Caco-2 (cell line): ENCODE data around the gene BLVRB. TPM values are rescaled to one million over a fixed set of nuclear protein-coding genes. Genes with fewer than 3 reads are reported as not detected.
A peak's percentile ranks its signal among the peaks of the same experiment; 100 is the strongest.

Source experiments
- BruUV-seq: library from RNA; stranded (reverse); fragments of 400-500 nt; replicated peaks from 2 replicates; lab custom pipeline; 2021; lab: Mats Ljungman, UMichigan
- CTCF ChIA-PET: fragments of 300-600 bp; sonication (Branson Sonifier 250); formaldehyde crosslinking; loops from one replicate; lab custom pipeline; 2022; ENCODE audit warnings: antibody characterized with exemption; lab: Charles Lee
- POLR2A ChIA-PET: fragments of 300-600 bp; sonication (Branson Sonifier 250); formaldehyde crosslinking; loops from one replicate; lab custom pipeline; 2022; ENCODE audit warnings: antibody characterized with exemption; lab: Charles Lee
- DNase-seq, 2 experiments: peaks; one replicate each; pipeline versions ENCODE4 v3.0.0 to v3.0.0-alpha.2; 2020 to 2022
- H3K27me3 ChIP-seq: replicated peaks from 2 replicates; pipeline ENCODE4 v1.6.0; 2011; ENCODE audit warnings: low read length; ENCODE audit not compliant: control insufficient read depth, insufficient read depth
- H3K36me3 ChIP-seq: 2 replicates; pipeline ENCODE4 v1.5.1; 2011; ENCODE audit warnings: low read length; ENCODE audit not compliant: control insufficient read depth, insufficient read depth
- H3K4me1 ChIP-seq: fragments of 250-450 bp; sonication (Bioruptor Pico); 2 replicates; pipeline ENCODE4 v1.5.1; 2020; ENCODE audit warnings: mild to moderate bottlenecking
- H3K4me3 ChIP-seq: 2 replicates; pipeline ENCODE4 v1.5.1; 2011; ENCODE audit warnings: low read depth, mild to moderate bottlenecking, control low read depth, low read length
- H3K9me3 ChIP-seq: fragments of 250-450 bp; sonication (Bioruptor Pico); 2 replicates; pipeline ENCODE4 v1.5.1; 2020; ENCODE audit warnings: mild to moderate bottlenecking, moderate library complexity
- H3K27ac Mint-ChIP-seq: one replicate; pipeline ENCODE4 v1.8.0; 2022; ENCODE audit warnings: mixed read lengths; ENCODE audit not compliant: unreplicated experiment
- H3K27me3 Mint-ChIP-seq: one replicate; pipeline ENCODE4 v1.8.0; 2022; ENCODE audit warnings: mixed read lengths; ENCODE audit not compliant: insufficient read depth, unreplicated experiment
- H3K36me3 Mint-ChIP-seq: one replicate; pipeline ENCODE4 v1.8.0; 2022; ENCODE audit warnings: mild to moderate bottlenecking, mixed read lengths; ENCODE audit not compliant: insufficient read depth, unreplicated experiment
- H3K4me1 Mint-ChIP-seq: one replicate; pipeline ENCODE4 v1.8.0; 2022; ENCODE audit warnings: low read depth, mixed read lengths; ENCODE audit not compliant: unreplicated experiment
- H3K4me3 Mint-ChIP-seq: one replicate; pipeline ENCODE4 v1.8.0; 2022; ENCODE audit warnings: mild to moderate bottlenecking, moderate library complexity, mixed read lengths; ENCODE audit not compliant: unreplicated experiment
- H3K9me3 Mint-ChIP-seq: one replicate; pipeline ENCODE4 v1.8.0; 2022; ENCODE audit warnings: mixed read lengths; ENCODE audit not compliant: unreplicated experiment
- intact Hi-C: fragments of 100-400 bp; cut with micrococcal nuclease; formaldehyde crosslinking; loops from one replicate; pipeline ENCODE4 v1.10.0; 2022; ENCODE audit not compliant: unreplicated experiment
- total RNA-seq: library from RNA; stranded (reverse); gene quantifications from 2 replicates; pipeline ENCODE4 v1.2.3, GENCODE V29; 2022
- TF ChIP-seq, protein P1 (sequence below), 2 experiments: fragments of 200-600 bp in 1 of 2; IDR thresholded peaks; 1 replicate in 1 of 2; 2 replicates in 1 of 2; pipeline versions ENCODE4 v1.5.1 to v1.8.0; 2011 to 2022; ENCODE audit warnings: antibody characterized with exemption in 1 of 2, control low read depth in 1 of 2, inconsistent platforms in 1 of 2, low read depth in 1 of 2, low read length in 1 of 2, mild to moderate bottlenecking in 1 of 2, moderate library complexity in 1 of 2; ENCODE audit not compliant: insufficient read depth in 1 of 2, severe bottlenecking in 1 of 2, unreplicated experiment in 1 of 2

Gene BLVRB
- total RNA-seq, 1 experiment from 2014 or later = 101 TPM

DNA sequence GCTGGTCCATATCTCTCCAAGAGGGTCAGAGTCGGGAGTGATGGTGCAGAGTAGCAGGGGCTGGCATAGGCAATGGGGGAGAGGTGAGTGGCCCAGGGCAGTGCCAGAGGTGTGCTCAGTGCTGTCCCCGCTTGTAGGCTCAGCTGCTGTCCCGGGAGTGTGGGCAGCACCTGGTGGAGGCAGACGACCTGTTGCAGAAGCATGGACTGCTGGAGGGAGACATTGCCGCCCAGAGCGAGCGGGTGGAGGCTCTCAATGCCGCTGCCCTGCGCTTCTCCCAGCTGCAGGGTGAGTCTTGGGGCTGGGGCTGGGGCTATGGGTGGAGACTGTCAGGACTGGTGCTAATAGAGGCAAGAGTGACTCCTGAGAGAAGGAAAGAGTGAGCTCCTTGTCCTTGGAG, 40.6 kb upstream of the BLVRB start:
- no TSS peak for BruUV-seq
- H3K9me3 ChIP-seq = no peaks in the 10 kb centered on the region
- Mint-ChIP-seq H3K27me3 (peaks cover 12% of the 10 kb centered on the region), H3K27ac (no peak overlapping the region), H3K9me3 (no peaks in the 10 kb centered on the region), H3K4me3 (no peak overlapping the region), H3K4me1 (no peaks in the 10 kb centered on the region), H3K36me3 (no peaks in the 10 kb centered on the region)
- ChIA-PET CTCF (interaction anchor here (1.0 kb wide), 2 partner anchors 17 to 41 kb away, joined by 3 to 4 read pairs; partner anchors contain the start of gene BLVRB), POLR2A (interaction anchor here (0.6 kb wide), 1 partner anchor 49 kb away, joined by 3 read pairs; no protein-coding TSS in a partner anchor)
- TF ChIP-seq, protein P1, sequence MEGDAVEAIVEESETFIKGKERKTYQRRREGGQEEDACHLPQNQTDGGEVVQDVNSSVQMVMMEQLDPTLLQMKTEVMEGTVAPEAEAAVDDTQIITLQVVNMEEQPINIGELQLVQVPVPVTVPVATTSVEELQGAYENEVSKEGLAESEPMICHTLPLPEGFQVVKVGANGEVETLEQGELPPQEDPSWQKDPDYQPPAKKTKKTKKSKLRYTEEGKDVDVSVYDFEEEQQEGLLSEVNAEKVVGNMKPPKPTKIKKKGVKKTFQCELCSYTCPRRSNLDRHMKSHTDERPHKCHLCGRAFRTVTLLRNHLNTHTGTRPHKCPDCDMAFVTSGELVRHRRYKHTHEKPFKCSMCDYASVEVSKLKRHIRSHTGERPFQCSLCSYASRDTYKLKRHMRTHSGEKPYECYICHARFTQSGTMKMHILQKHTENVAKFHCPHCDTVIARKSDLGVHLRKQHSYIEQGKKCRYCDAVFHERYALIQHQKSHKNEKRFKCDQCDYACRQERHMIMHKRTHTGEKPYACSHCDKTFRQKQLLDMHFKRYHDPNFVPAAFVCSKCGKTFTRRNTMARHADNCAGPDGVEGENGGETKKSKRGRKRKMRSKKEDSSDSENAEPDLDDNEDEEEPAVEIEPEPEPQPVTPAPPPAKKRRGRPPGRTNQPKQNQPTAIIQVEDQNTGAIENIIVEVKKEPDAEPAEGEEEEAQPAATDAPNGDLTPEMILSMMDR (IDR thresholded peaks at IDR 0.05; ENCODE audit: insufficient read depth in 1 of 2, low read depth in 1 of 2, low read length in 1 of 2, severe bottlenecking in 1 of 2, unreplicated experiment in 1 of 2) = no peak
- no peaks in the 10 kb centered on the region for H3K27me3 ChIP-seq
- H3K4me3 ChIP-seq = no peak overlapping the region
- no peaks in the 10 kb centered on the region for H3K4me1 ChIP-seq
- H3K36me3 ChIP-seq = no peaks in the 10 kb centered on the region
- intact Hi-C loops = no loop called here
- no peak for DNase-seq

DNA sequence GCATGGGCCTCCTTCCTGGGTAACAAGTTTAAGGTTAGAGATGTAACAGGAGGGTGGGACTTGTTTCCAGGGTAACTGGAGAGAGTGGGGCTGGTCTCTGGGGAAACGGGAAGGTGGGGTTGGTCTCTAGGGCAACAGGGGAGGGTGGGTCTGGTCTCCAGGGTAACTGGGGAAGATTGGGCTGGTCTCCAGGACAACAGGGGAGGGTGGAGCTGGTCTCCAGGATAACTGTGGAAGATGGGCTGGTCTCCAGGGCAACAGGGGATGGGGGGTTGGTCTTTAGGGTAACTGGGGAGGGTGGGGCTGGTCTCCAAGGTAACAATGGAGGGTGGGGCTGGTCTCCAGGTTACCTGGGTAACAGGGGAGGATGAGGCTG, 37.8 kb upstream of the BLVRB start:
- Mint-ChIP-seq H3K27me3 (peaks cover 12% of the 10 kb centered on the region), H3K36me3 (no peaks in the 10 kb centered on the region), H3K9me3 (no peaks in the 10 kb centered on the region), H3K27ac (no peak overlapping the region), H3K4me1 (no peaks in the 10 kb centered on the region), H3K4me3 (no peak overlapping the region)
- H3K4me1 ChIP-seq = no peaks in the 10 kb centered on the region
- DNase-seq = no peak
- no TSS peak for BruUV-seq
- TF ChIP-seq, protein P1 (IDR thresholded peaks at IDR 0.05; ENCODE audit: insufficient read depth in 1 of 2, low read depth in 1 of 2, low read length in 1 of 2, severe bottlenecking in 1 of 2, unreplicated experiment in 1 of 2) = no peak
- POLR2A ChIA-PET = interaction anchor here (1.2 kb wide), 1 partner anchor 38 kb away, joined by 3 read pairs; the partner anchor contains the start of gene BLVRB
- intact Hi-C loops = no loop called here
- H3K9me3 ChIP-seq = no peaks in the 10 kb centered on the region; the same call in 1 of the 2 replicates
- H3K27me3 ChIP-seq = no peaks in the 10 kb centered on the region
- no peaks in the 10 kb centered on the region for H3K36me3 ChIP-seq
- no peak overlapping the region for H3K4me3 ChIP-seq
- CTCF ChIA-PET = interaction anchor here (0.5 to 1.4 kb wide), 3 partner anchors 10 to 131 kb away, joined by 3 to 4 read pairs (median 3); no protein-coding TSS in a partner anchor

DNA sequence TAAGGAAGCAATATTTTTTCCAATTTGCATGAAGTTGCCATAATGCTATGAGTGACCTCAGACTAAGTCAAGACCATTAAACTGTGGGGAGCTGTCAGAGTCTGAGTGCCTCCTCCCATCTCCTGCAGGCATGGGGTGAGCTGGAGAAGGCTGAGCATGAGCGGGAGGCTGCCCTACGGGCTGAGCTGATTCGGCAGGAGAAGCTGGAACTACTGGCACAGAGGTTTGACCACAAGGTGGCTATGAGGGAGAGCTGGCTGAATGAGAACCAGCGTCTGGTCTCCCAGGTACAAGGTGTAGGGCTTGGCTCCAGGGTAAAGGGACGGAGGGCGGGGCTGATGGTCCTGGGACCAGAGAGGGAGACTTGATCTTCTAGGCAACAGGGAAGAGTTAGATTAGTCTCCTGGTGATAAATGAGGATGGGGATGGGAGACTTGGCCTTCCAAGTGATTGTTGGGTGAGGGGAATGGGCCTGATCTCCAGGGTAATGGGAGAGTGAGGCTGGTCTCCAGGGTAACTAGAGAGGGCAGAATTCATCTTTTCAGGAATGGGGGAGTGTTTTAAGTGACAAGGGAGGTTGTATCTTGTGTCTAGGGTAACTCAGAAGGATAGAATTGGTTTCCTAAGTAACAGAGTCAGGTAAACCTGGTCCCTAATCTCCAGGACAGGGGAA, 37.2 kb upstream of the BLVRB start:
- H3K27me3 Mint-ChIP-seq = peaks cover 12% of the 10 kb centered on the region
- POLR2A ChIA-PET = interaction anchor here (1.2 kb wide), 1 partner anchor 37 kb away, joined by 3 read pairs; the partner anchor contains the start of gene BLVRB
- H3K27ac Mint-ChIP-seq = no peak overlapping the region

More for the DNA sequence above, 37.2 kb upstream of the BLVRB start:
- no peaks in the 10 kb centered on the region for H3K4me1 ChIP-seq
- no peak overlapping the region for H3K4me3 Mint-ChIP-seq
- H3K9me3 ChIP-seq = no peaks in the 10 kb centered on the region; the same call in 1 of the 2 replicates
- peak; percentile 63 to 66 for DNase-seq
- H3K36me3 Mint-ChIP-seq = no peaks in the 10 kb centered on the region
- H3K27me3 ChIP-seq = no peaks in the 10 kb centered on the region
- H3K4me3 ChIP-seq = no peak overlapping the region
- intact Hi-C loops = no loop called here
- no peaks in the 10 kb centered on the region for H3K36me3 ChIP-seq
- BruUV-seq = no TSS peak
- H3K9me3 Mint-ChIP-seq = no peaks in the 10 kb centered on the region
- TF ChIP-seq, protein P1 (IDR thresholded peaks at IDR 0.05; ENCODE audit: insufficient read depth in 1 of 2, low read depth in 1 of 2, low read length in 1 of 2, severe bottlenecking in 1 of 2, unreplicated experiment in 1 of 2) = peak; percentile 46 to 64
- H3K4me1 Mint-ChIP-seq = no peaks in the 10 kb centered on the region
- CTCF ChIA-PET = interaction anchor here (0.5 to 1.4 kb wide), 5 partner anchors 10 to 132 kb away, joined by 3 to 4 read pairs (median 3); no protein-coding TSS in a partner anchor
